SK-N-SH treated with all-trans-retinoic acid at 6 μM for 48 hours (cell line): Measurements from ENCODE around the gene TSHB.

ENCODE experiments used
- ATAC-seq: fragments of 200-7000 bp; cut with Tn5 transposase; 3 replicates; pipeline ENCODE4 v1.9.1; 2020; ENCODE audit warnings: mild to moderate bottlenecking, moderate library complexity
- ARNTL ChIP-seq: fragments of 450-650 bp; formaldehyde crosslinking; IDR thresholded peaks from 2 replicates; pipeline ENCODE4 v1.5.0; 2020; ENCODE audit warnings: low read depth, mild to moderate bottlenecking, moderate library complexity, borderline replicate concordance
- BACH2 ChIP-seq: fragments of 250-450 bp; sonication (Bioruptor Pico); IDR thresholded peaks from 2 replicates; pipeline ENCODE4 v1.9.0; 2021; ENCODE audit warnings: mild to moderate bottlenecking, borderline replicate concordance
- CSDC2 ChIP-seq: fragments of 250-450 bp; sonication (Bioruptor Pico); IDR thresholded peaks from 2 replicates; pipeline ENCODE4 v1.5.0; 2020; ENCODE audit warnings: mild to moderate bottlenecking, moderate library complexity
- GLIS3 ChIP-seq: fragments of 250-450 bp; sonication (Bioruptor Pico); IDR thresholded peaks from 2 replicates; pipeline ENCODE4 v1.5.0; 2020; ENCODE audit warnings: mild to moderate bottlenecking, moderate library complexity
- ISL1 ChIP-seq: fragments of 250-450 bp; sonication (Bioruptor Pico); IDR thresholded peaks from 2 replicates; pipeline ENCODE4 v2.1.2; 2022; ENCODE audit warnings: mild to moderate bottlenecking, moderate library complexity
- OSR1 ChIP-seq: fragments of 250-450 bp; sonication (Bioruptor Pico); IDR thresholded peaks from 2 replicates; pipeline ENCODE4 v1.8.0; 2022; ENCODE audit warnings: moderate library complexity, mild to moderate bottlenecking, inconsistent platforms
- PPARA ChIP-seq: fragments of 250-450 bp; sonication (Bioruptor Pico); IDR thresholded peaks from 2 replicates; pipeline ENCODE4 v1.5.0; 2020; ENCODE audit warnings: mild to moderate bottlenecking, borderline replicate concordance
- RARB ChIP-seq: fragments of 250-450 bp; sonication (Bioruptor Pico); IDR thresholded peaks from 2 replicates; pipeline ENCODE4 v1.8.0; 2021; ENCODE audit warnings: mild to moderate bottlenecking, moderate library complexity
- SNAI2 ChIP-seq: fragments of 250-450 bp; sonication (Bioruptor Pico); IDR thresholded peaks from 2 replicates; pipeline ENCODE4 v1.5.0; 2020; ENCODE audit warnings: mild to moderate bottlenecking, moderate library complexity
- TCF4 ChIP-seq: fragments of 250-450 bp; sonication (Bioruptor Pico); IDR thresholded peaks from 2 replicates; pipeline ENCODE4 v1.8.0; 2021; ENCODE audit warnings: mild to moderate bottlenecking, moderate library complexity, borderline replicate concordance
- TOX ChIP-seq: fragments of 250-450 bp; sonication (Bioruptor Pico); IDR thresholded peaks from 2 replicates; pipeline ENCODE4 v1.8.0; 2021; ENCODE audit warnings: mild to moderate bottlenecking, moderate library complexity, borderline replicate concordance
- ZC3H10 ChIP-seq: fragments of 250-450 bp; sonication (Bioruptor Pico); IDR thresholded peaks from 2 replicates; pipeline ENCODE4 v1.5.1; 2021; ENCODE audit warnings: mild to moderate bottlenecking, moderate library complexity
- ZFP3 ChIP-seq: fragments of 250-450 bp; sonication (Bioruptor Pico); IDR thresholded peaks from 2 replicates; pipeline ENCODE4 v1.5.0; 2020; ENCODE audit warnings: mild to moderate bottlenecking, moderate library complexity
- ZFP30 ChIP-seq: fragments of 450-650 bp; formaldehyde crosslinking; IDR thresholded peaks from 2 replicates; pipeline ENCODE4 v1.5.0; 2022; ENCODE audit warnings: mild to moderate bottlenecking, moderate library complexity
- ZNF565 ChIP-seq: fragments of 450-650 bp; formaldehyde crosslinking; conservative IDR thresholded peaks from 2 replicates; pipeline ENCODE4 v1.5.0; 2020; ENCODE audit warnings: low read depth, mild to moderate bottlenecking, moderate library complexity
- ZNF70 ChIP-seq: fragments of 450-650 bp; formaldehyde crosslinking; IDR thresholded peaks from 2 replicates; pipeline ENCODE4 v1.5.0; 2020; ENCODE audit warnings: mild to moderate bottlenecking, moderate library complexity
- ZNF8 ChIP-seq: fragments of 450-650 bp; formaldehyde crosslinking; IDR thresholded peaks from 2 replicates; pipeline ENCODE4 v1.5.0; 2020; ENCODE audit warnings: mild to moderate bottlenecking, moderate library complexity
- TF ChIP-seq, protein P1 (sequence below): fragments of 250-450 bp; sonication (Bioruptor Pico); IDR thresholded peaks from 2 replicates; pipeline ENCODE4 v1.8.0; 2021; ENCODE audit warnings: low read depth, mild to moderate bottlenecking, moderate library complexity, borderline replicate concordance
- TF ChIP-seq, protein P2 (sequence below): fragments of 250-450 bp; sonication (Bioruptor Pico); IDR thresholded peaks from 2 replicates; pipeline ENCODE4 v1.5.1; 2021; ENCODE audit warnings: mild to moderate bottlenecking, moderate library complexity
- TF ChIP-seq, protein P3 (sequence below): fragments of 250-450 bp; sonication (Bioruptor Pico); IDR thresholded peaks from 2 replicates; pipeline ENCODE4 v1.5.1; 2020; ENCODE audit warnings: low read depth, mild to moderate bottlenecking, moderate library complexity
- TF ChIP-seq, protein P4 (sequence below): fragments of 250-450 bp; sonication (Bioruptor Pico); IDR thresholded peaks from 2 replicates; pipeline ENCODE4 v1.8.0; 2020; ENCODE audit warnings: mild to moderate bottlenecking, moderate library complexity, borderline replicate concordance

TSHB gene

DNA sequence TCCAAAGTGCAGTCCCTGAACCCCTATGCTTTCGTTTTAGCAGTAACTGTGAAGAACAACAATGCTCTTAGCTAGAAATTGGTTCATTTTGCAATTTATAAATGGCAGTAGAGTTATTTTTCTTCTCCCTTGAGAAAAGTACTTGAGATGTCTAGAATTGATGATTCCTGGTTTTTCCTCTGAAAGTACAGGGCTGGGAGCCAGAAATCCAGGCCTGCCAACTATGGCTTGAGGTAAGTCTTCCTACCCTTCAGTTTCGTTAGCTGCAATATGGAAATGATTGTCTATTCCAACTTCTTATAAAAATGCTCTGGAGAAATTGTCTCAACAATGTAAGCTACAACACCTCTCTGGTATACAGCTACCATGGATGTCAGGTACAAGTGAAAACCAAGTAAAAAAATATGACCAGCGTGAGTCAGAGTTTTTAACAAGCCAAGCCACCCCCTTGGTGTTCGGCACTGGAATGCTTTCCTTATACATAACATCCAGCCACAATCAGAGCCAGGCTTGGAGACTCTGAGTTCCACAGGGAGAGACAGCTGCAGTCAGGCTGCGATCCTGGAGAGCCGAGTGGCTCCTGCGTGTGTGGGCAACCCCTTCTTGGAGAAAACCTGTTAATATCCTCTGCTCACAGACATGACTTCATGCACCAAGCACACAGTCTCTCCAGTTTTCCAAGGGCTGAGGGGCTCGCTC, 37.7 kb downstream of the TSHB start:
- peak; percentile 40; the same call in 2 of the 3 replicates for ATAC-seq
- no peak for TF ChIP-seq SNAI2
- no peak for TF ChIP-seq CSDC2 (CRISPR knock-in tag)
- no peak for TF ChIP-seq BACH2 (CRISPR knock-in tag)
- TF ChIP-seq ZNF8: no peak
- TF ChIP-seq OSR1: no peak
- no peak for TF ChIP-seq ZFP3
- TF ChIP-seq TOX (CRISPR knock-in tag): no peak
- no peak for TF ChIP-seq RARB (CRISPR knock-in tag)
- no peak for TF ChIP-seq ZNF565

DNA sequence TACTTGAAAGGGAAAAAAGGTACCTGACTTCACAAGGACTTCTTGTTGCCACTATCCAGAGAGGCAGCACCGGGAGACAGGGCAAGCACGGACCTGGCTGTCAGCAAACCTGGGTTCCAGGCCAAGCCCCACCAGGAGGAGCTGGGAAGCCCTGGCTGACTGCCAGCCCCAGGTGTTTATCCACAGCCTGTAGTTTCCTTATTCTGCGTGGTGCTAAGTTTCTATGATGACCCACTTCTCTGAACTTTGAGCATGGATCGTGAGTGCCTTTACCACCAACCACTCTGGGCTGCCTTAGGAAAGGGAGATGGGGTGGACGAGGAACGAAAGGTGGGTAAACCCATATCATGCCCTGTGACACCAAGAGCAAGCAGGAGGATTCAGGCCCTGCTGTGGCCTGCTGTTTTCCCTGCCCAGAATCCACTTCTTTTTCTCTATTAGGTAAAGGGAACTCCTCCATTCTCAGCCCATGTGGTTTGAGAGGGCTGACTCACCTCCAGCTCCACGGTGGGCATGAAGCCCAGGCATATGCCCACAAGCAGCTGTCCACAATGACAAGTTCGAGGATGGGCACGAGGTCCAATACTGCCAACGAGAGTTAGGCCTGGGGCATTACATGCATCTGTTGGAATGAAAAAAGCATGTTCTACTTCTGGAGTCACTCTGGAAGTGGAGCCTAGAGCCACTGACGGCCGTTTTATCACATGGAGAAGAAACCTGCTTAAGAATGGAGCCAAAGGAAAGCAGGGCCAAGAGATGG, 39.4 kb downstream of the TSHB start:
- TF ChIP-seq, protein P1, sequence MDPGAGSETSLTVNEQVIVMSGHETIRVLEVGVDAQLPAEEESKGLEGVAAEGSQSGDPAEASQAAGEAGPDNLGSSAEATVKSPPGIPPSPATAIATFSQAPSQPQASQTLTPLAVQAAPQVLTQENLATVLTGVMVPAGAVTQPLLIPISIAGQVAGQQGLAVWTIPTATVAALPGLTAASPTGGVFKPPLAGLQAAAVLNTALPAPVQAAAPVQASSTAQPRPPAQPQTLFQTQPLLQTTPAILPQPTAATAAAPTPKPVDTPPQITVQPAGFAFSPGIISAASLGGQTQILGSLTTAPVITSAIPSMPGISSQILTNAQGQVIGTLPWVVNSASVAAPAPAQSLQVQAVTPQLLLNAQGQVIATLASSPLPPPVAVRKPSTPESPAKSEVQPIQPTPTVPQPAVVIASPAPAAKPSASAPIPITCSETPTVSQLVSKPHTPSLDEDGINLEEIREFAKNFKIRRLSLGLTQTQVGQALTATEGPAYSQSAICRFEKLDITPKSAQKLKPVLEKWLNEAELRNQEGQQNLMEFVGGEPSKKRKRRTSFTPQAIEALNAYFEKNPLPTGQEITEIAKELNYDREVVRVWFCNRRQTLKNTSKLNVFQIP (CRISPR knock-in tag): no peak
- no peak for TF ChIP-seq CSDC2 (CRISPR knock-in tag)
- TF ChIP-seq ZFP3: no peak
- no peak for TF ChIP-seq GLIS3 (CRISPR knock-in tag)
- no peak for TF ChIP-seq SNAI2
- TF ChIP-seq, protein P2, sequence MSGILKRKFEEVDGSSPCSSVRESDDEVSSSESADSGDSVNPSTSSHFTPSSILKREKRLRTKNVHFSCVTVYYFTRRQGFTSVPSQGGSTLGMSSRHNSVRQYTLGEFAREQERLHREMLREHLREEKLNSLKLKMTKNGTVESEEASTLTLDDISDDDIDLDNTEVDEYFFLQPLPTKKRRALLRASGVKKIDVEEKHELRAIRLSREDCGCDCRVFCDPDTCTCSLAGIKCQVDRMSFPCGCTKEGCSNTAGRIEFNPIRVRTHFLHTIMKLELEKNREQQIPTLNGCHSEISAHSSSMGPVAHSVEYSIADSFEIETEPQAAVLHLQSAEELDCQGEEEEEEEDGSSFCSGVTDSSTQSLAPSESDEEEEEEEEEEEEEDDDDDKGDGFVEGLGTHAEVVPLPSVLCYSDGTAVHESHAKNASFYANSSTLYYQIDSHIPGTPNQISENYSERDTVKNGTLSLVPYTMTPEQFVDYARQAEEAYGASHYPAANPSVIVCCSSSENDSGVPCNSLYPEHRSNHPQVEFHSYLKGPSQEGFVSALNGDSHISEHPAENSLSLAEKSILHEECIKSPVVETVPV (CRISPR knock-in tag): no peak
- no peak for TF ChIP-seq PPARA
- no peak for TF ChIP-seq BACH2 (CRISPR knock-in tag)
- TF ChIP-seq, protein P3, sequence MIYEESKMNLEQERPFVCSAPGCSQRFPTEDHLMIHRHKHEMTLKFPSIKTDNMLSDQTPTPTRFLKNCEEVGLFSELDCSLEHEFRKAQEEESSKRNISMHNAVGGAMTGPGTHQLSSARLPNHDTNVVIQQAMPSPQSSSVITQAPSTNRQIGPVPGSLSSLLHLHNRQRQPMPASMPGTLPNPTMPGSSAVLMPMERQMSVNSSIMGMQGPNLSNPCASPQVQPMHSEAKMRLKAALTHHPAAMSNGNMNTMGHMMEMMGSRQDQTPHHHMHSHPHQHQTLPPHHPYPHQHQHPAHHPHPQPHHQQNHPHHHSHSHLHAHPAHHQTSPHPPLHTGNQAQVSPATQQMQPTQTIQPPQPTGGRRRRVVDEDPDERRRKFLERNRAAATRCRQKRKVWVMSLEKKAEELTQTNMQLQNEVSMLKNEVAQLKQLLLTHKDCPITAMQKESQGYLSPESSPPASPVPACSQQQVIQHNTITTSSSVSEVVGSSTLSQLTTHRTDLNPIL: no peak
- TF ChIP-seq ZC3H10 (CRISPR knock-in tag): no peak
- TF ChIP-seq ARNTL (CRISPR knock-in tag): no peak
- no peak for TF ChIP-seq OSR1
- TF ChIP-seq, all 23 proteins: peak for 0
- ATAC-seq: peak; percentile 43

DNA sequence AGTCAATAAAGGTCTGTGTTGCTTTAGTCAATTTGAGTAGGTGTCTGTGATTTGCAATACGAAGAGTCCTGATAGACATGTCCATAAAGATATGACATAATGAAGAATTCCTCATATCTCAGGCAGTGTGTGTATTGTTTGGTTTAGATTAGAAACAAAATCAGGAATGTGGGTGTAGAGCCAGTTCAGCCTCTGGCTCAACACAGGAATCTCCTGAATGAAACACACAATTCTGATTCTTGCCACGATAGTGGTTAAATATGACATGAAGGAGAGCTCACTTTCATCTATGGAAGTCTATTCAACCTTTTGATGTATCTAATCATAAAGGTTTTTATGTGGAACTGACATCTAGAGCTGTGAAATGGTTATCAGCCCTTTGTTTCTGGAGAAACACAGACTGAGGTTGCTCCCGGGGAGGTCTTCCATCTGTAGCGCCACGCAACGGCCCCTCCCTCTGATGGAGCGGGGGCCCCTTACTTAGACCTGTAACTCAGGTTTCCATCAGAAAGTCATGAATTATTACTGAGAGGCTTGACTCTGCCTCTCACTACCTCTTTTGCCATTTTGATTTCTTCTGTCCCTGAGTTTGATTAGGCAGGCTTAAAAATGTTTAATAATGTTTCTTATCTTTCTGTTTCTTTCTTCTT, 40.2 kb downstream of the TSHB start:
- TF ChIP-seq, protein P4, sequence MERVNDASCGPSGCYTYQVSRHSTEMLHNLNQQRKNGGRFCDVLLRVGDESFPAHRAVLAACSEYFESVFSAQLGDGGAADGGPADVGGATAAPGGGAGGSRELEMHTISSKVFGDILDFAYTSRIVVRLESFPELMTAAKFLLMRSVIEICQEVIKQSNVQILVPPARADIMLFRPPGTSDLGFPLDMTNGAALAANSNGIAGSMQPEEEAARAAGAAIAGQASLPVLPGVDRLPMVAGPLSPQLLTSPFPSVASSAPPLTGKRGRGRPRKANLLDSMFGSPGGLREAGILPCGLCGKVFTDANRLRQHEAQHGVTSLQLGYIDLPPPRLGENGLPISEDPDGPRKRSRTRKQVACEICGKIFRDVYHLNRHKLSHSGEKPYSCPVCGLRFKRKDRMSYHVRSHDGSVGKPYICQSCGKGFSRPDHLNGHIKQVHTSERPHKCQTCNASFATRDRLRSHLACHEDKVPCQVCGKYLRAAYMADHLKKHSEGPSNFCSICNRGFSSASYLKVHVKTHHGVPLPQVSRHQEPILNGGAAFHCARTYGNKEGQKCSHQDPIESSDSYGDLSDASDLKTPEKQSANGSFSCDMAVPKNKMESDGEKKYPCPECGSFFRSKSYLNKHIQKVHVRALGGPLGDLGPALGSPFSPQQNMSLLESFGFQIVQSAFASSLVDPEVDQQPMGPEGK (CRISPR knock-in tag): no peak
- TF ChIP-seq BACH2 (CRISPR knock-in tag): no peak
- TF ChIP-seq ZFP3: no peak
- TF ChIP-seq CSDC2 (CRISPR knock-in tag): no peak
- no peak for TF ChIP-seq TCF4 (CRISPR knock-in tag)
- TF ChIP-seq ZC3H10 (CRISPR knock-in tag): no peak
- TF ChIP-seq SNAI2: no peak
- TF ChIP-seq RARB (CRISPR knock-in tag): no peak
- no peak for TF ChIP-seq ZNF70
- ATAC-seq: peak; percentile 15; the same call in 1 of the 3 replicates

DNA sequence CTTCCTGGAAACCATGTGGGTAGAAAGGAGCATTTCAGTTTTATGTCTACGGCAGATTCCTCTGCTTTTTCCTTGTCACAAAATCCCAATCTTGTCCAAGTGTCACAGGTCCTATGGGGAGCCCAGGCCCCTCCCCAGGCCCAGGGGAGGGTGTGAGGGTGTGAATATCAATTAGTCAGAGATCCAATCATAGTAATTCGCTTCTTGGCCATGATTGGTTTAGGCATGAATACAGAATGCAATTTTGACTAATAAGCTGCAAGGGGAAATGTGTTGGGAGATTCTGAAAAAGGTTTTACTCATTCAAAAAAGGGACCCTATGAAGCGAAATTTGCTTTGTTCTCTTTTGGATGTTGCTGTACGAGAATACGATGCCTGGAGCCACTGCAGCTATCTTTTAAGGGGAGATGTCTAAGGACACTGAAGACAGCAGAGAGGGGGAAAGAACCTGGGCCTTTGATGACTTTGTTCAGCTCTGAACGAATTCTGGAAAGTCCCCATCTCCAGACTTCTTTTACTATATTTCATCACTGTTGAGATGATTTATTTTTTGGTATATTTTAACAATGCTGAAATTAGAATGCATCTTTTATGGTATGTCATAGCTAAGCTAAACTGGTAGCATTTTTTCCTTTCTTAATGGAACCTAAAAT, 41.5 kb downstream of the TSHB start:
- ATAC-seq: no peak
- TF ChIP-seq CSDC2 (CRISPR knock-in tag) (no peak), ZC3H10 (CRISPR knock-in tag) (no peak), RARB (CRISPR knock-in tag) (no peak), ZNF8 (no peak), ISL1 (CRISPR knock-in tag) (no peak), ZFP30 (CRISPR knock-in tag) (no peak), ARNTL (CRISPR knock-in tag) (no peak), SNAI2 (no peak), GLIS3 (CRISPR knock-in tag) (no peak)
- TF ChIP-seq, protein P4 (CRISPR knock-in tag): no peak
- TF ChIP-seq, protein P2 (CRISPR knock-in tag): no peak
